T1000 (cell line): ENCODE data around the gene RETREG2.
"Not testable (repeated sequence)": the region's sequence is repeated elsewhere in the genome, so short reads cannot be mapped to it uniquely, and the experiment has no call there.

ENCODE experiments used
- DNase-seq: peaks from one replicate; lab custom pipeline; 2025; ENCODE audit warnings: mixed read lengths; lab: John Stamatoyannopoulos, UW

Gene RETREG2

DNA sequence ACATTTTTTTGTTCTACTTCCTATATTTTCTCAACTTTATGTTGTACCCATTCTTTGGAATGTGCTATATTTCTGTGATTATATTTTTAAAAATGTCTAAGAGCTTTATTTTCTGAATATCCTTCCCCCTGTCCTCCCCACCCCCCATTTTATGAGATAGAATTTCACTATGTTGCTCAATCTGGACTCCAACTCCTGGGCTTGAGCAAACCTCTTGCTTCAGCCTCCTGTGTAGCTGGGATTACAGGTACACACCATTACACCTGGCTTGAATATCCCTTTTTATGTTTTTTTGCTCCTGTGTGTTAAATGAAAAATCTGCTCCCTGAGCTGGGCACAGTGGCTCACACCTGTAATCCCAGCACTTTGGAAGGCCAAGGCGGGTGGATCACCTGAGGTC lies 19.3 kb downstream of the RETREG2 start:
- no peak for DNase-seq

DNA sequence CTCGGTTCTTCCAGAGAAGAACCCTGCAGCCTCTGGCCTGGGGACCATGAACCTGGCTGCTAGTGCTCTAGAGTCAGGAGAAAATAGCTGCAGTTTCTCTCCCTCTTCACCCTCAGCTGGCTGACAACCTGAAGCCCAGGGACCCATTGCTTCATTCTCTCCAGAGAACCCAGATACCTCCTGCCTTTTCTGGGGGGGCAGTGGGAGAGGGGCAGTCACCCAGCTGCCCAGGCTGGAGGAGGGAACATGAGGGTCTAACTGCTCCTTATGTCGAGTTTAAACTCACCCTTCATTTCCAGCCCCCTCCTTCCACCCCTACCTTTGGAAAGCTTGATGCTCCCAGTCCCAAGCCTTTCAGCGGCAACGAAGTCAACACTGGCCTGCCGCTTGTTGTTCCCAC lies 20.9 kb downstream of the RETREG2 start:
- no peak for DNase-seq

DNA sequence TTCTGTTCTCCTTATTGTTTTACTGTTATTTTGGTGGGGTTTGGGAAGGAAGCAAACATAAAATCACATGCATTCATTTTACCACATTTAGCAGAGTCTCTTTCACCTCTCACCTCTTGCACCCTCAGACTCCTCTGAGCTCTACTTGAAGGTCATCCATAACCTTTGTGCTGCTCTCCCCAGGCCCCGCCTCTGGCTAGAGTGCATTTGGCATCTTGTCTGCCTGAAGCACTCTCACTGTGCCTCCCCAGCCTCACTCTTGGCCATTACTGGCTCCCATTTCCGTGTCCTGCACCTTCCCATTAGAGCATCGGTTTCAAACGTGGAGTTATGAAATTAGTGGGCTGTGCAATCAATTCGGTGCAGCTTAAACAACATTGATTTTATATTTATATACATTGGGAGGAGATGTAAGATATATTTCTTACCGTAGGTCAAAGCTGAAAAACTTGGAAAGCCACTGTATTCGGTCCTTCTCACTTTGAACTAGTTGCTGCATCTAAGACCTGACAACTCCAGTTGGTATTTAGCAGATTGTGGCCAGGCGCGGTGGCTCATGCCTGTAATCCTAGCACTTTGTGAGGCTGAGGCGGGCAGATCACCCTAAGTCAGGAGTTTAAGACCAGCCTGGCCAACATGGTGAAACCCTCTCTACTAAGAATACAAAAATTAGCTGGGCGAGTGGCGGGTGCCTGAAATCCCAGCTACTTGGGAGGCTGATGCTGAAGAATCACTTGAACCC lies 21.6 kb downstream of the RETREG2 start:
- DNase-seq: no peak

- not testable (repeated sequence) for DNase-seq
These were observed 22.6 kb downstream of the RETREG2 start for GRCh38 chr2:219200502-219201326.

- DNase-seq: not testable (repeated sequence)
These were observed 23.3 kb downstream of the RETREG2 start for GRCh38 chr2:219201331-219201730.

DNA sequence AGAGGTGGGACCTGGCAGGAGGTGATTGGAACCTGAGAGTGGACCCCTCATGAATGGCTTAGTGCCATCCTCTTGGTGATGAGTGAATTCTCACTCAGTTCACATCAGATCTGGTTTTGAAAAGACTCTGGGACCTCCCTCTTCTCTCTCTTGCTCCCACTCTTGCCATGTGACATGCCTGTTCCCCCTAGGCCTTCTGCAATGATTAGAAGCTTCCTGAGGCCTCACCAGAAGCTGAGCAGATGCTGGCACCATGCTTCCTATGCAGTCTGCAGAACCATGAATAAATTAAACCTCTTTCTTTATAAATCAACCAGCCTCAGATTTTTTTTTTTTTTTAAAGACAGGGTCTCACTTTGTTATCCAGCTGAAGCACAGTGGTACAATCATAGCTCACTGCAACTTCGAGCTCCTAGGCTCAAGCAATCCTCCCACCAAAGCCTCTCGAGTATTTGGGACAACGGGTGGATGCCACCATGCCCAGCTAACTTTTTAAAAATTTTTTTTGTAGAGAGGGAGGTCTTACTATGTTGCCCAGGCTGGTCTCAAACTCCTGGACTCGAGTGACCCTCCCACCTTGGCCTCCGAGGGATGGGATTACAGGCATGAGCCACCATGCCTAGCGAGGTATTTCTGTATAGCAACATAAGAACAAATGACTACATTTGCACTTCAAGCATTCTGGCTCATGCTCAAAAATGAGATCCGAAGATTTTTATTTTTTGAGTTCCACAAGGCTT lies 26.5 kb downstream of the RETREG2 start:
- DNase-seq: no peak

- no peak for DNase-seq
These were observed 27.1 kb downstream of the RETREG2 start for GRCh38 chr2:219205165-219205538.

GRCh38 chr2:219205981-219206327 lies 27.9 kb downstream of the RETREG2 start:
- DNase-seq: no peak

DNA sequence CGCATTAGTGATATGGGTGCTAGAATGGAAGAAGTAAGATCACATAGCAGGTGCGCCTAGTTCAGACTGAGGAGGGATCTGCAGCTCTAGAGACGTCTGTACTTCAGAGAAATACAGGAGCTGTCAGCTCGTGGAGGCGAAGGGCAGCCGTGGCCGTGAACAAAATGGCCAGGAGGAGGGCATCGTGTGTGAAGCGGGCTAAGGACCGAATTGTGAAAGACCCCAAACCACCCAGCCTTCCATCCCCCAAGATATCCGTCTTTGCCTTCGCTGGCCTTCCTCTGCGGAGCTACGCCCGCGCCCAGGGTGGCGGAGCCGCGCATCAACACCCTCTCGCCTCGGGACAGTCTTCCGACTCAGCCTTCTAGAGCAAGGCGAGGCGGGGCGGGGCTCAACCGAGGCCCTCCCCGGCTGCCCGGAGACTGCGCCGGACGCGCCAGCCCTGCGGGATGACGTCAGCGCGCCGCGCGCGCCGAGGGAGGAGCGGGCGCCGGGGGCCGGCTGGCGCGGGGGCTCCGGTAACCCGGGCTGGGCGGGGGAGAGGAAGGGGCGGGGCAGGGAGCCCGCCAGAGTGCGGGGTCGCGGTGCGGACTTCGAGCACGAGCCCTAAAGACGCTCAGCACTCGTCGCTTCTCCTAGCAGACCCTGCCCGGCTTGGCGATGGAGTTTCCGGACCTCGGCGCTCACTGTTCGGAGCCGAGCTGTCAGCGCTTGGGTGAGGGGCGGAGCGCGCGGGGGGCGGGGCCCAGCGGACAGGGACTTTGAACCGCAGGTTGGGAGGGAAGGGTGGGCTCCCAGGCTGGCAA lies 28.5 kb downstream of the RETREG2 start, which contains the start of gene ZFAND2B:
Gene ZFAND2B (plus strand): TSS at position 455 of the 806 bp plus-strand sequence. CDS start 206 bp downstream, at position 661.
- peak; percentile 90 for DNase-seq

- DNase-seq: no peak
These were observed 29.2 kb downstream of the RETREG2 start for GRCh38 chr2:219207134-219207883.

DNA sequence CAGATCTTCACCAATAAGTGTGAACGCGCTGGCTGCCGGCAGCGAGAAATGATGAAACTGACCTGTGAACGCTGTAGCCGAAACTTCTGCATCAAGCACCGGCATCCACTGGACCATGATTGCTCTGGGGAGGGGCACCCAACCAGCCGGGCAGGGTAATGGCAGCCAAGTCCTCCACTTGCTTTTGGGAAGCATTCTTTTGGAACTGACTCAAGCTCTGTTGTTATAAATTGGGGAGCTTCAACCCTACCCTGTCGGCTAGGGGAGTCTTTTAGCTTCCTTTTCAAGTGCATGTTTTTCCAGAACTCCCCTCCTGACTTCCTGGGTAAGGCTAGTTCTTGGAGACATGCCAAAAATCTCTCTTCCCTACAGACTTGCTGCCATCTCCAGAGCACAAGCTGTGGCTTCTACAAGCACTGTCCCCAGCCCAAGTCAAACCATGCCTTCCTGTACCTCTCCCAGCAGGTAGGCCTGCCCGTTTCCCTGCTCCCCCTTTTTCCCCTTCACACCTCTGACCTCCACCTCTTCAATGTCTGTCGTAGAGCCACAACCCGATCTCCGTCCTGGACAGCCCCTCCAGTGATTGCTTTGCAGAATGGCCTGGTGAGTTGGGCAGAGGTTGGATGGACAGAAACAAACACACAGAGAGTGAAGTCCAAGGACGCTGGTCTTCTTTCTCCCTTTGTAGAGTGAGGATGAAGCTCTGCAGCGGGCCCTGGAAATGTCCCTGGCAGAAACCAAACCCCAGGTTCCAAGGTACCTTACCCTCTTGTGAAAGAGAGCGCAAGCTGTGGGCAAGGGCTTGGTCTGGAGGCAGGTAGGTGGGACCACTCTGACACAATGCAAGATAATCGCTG lies 30.0 kb downstream of the RETREG2 start:
- DNase-seq: no peak

GRCh38 chr2:219209236-219210195 lies 31.4 kb downstream of the RETREG2 start:
- no peak for DNase-seq

DNA sequence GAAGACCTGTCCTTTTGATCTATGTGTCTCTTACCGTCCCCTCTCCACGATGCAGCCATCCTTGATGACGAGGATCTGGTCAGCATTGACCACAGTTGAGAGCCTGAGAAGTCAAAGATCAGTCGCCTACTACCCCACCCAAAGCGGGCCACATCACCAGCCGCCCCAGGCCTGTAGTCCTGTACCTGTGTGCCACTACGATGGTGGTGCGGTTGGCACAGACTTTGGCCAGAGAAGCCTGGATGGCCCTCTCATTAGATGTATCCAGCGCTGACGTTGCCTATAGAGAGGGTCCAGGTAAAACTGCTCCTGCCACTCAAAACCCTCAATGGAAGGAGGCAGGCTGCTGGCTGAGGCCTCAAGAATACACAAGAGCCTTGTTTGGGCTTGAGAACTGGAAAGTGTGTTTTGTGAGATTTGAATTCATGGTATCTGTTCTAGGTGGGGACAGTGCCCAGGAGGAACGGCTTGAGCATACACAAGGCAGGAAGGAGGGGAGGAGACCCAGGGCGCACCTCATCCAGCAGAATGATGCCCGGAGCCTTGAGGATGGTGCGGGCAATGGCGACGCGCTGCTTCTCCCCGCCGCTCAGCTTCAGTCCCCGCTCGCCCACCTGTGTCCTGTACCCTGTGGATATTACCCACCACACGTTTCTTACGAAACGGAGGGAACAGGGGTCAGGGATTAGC lies 32.3 kb downstream of the RETREG2 start:
- DNase-seq: no peak

- no peak for DNase-seq
These were observed 32.8 kb downstream of the RETREG2 start for GRCh38 chr2:219210886-219211362.

- no peak for DNase-seq
These were observed 34.9 kb downstream of the RETREG2 start for GRCh38 chr2:219213026-219213415.

GRCh38 chr2:219213486-219214071 lies 35.5 kb downstream of the RETREG2 start:
- no peak for DNase-seq

DNA sequence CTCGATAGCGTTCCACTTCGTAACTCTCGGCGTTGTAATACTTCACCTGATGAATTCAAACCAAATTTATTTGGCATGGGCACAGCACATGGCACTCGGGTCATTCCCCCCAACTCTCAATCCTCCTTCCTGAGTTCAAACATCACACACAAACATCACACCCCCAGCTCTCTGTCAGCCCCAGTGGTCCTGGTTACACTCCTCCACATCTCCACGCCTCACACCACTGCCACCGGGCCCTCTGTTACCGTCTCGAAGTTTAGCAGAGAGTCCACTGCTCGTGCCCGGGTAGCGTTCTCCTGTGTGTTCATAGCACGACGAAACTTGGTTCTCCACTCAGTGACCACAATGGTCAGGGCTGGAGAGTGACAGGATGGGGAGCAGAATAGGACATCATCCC lies 36.1 kb downstream of the RETREG2 start:
- no peak for DNase-seq

DNA sequence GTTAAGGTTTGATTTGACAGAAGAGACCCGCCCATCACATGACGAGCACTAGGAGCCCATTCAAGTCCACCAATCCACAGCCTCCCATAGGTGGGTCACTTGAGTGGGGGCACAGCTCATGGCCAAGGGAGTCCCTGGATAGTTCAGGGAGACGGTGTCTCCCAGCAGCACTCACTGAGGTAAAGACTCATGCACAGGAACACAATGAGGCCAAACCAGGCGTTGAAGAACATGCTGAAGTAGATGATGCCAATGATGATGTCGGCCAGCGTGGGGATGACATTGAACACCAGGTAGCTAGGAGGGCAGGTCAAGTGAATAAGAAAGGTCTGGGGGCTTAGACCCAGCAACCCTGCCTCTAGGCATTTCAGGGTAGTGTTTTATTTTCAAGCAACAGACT lies 36.7 kb downstream of the RETREG2 start:
- no peak for DNase-seq
